ENCODE measurements around the gene FBXW11.

DNA sequence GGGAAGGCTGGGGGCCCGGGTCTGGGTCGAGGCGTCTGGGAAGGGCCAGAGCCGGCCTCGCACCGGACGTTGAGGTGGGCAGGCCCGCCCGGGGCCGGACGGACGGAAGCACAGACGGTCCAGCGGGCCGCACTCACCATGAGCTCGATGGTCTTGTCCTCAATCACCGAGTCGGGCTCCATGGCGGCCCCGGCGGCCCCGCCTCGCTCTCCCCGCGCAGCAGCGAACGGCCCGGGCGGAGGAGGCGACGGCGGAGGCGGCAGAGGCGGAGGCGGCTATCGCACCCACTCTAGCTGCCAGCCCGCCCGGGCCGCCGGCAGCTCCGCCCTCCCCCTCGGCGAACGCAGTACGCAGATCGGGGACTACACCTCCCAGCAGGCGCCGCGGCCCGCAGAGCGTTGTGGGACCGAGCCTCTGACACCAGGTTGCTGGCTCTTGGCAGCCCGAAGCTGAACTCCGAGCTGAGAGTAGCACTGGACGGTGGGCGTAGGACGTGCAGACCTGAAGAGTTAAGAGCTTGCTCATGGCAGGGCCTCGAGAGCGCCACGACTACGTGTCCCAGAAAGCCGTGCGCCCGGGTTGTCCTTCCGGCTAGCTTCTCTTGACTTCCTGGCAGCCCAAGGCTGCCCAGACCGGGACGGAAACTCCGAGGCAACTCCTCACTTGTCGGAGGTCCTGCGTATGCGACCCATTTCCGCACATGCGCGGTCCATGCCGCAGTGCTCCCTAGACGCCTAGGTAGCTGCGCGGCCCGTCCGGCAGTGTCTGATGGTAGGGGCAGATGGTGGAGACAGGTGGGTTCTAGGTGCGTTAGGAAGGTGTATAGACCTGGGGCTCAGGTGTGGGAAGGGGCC lies at the start of gene FBXW11:
- TF ChIP-seq, protein P1, sequence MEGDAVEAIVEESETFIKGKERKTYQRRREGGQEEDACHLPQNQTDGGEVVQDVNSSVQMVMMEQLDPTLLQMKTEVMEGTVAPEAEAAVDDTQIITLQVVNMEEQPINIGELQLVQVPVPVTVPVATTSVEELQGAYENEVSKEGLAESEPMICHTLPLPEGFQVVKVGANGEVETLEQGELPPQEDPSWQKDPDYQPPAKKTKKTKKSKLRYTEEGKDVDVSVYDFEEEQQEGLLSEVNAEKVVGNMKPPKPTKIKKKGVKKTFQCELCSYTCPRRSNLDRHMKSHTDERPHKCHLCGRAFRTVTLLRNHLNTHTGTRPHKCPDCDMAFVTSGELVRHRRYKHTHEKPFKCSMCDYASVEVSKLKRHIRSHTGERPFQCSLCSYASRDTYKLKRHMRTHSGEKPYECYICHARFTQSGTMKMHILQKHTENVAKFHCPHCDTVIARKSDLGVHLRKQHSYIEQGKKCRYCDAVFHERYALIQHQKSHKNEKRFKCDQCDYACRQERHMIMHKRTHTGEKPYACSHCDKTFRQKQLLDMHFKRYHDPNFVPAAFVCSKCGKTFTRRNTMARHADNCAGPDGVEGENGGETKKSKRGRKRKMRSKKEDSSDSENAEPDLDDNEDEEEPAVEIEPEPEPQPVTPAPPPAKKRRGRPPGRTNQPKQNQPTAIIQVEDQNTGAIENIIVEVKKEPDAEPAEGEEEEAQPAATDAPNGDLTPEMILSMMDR (IDR thresholded peaks at IDR 0.05): no peak
- peak; percentile 88 for TF ChIP-seq POLR2A (IDR thresholded peaks at IDR 0.05)

Data from transverse colon (tissue), 3 donors.